KMS-11 (cell line): ENCODE results near the gene ACSM5.

Source experiments
- H2AFZ ChIP-seq: fragments of 200-600 bp; sonication (generic); 2 replicates; pipeline ENCODE4 v1.6.1; 2016; ENCODE audit warnings: antibody characterized with exemption, mixed run types, low read depth
- H3K27ac ChIP-seq: fragments of 200-600 bp; sonication (generic); 2 replicates; pipeline ENCODE4 v1.6.1; 2016; ENCODE audit warnings: mild to moderate bottlenecking, mixed run types
- H3K27me3 ChIP-seq: fragments of 200-600 bp; sonication (generic); 2 replicates; pipeline ENCODE4 v1.6.1; 2017; ENCODE audit warnings: mild to moderate bottlenecking, low read depth, mixed run types, moderate library complexity; ENCODE audit not compliant: insufficient read depth
- H3K36me3 ChIP-seq: fragments of 200-600 bp; sonication (generic); 2 replicates; pipeline ENCODE4 v1.6.1; 2017; ENCODE audit warnings: mild to moderate bottlenecking, mixed run types; ENCODE audit not compliant: insufficient read depth
- H3K4me1 ChIP-seq: fragments of 200-600 bp; sonication (generic); 2 replicates; pipeline ENCODE4 v1.6.1; 2016; ENCODE audit warnings: mild to moderate bottlenecking, low read depth, mixed run types; ENCODE audit not compliant: poor library complexity, severe bottlenecking
- H3K4me2 ChIP-seq: fragments of 200-600 bp; sonication (generic); 2 replicates; pipeline ENCODE4 v1.7.0; 2016; ENCODE audit warnings: mild to moderate bottlenecking, mixed run types
- H3K4me3 ChIP-seq: fragments of 200-600 bp; sonication (generic); IDR thresholded peaks from 2 replicates; pipeline ENCODE4 v1.6.1; 2017; ENCODE audit warnings: low read depth, low read length, mixed read lengths; ENCODE audit not compliant: insufficient read depth
- H3K79me2 ChIP-seq: fragments of 200-600 bp; sonication (generic); 2 replicates; pipeline ENCODE4 v1.6.1; 2016; ENCODE audit warnings: low read depth, mixed run types; ENCODE audit not compliant: insufficient read depth
- H3K9ac ChIP-seq: fragments of 200-600 bp; sonication (generic); 2 replicates; pipeline ENCODE4 v1.6.1; 2016; ENCODE audit warnings: mild to moderate bottlenecking, mixed run types
- H4K20me1 ChIP-seq: fragments of 200-600 bp; sonication (generic); 2 replicates; pipeline ENCODE4 v1.6.1; 2016; ENCODE audit warnings: mild to moderate bottlenecking, mixed run types; ENCODE audit not compliant: insufficient read depth
- CTCF ChIP-seq: fragments of 200-600 bp; sonication (generic); conservative IDR thresholded peaks from 2 replicates; pipeline ENCODE4 v1.6.1; 2017; ENCODE audit warnings: low read depth, mild to moderate bottlenecking, antibody characterized with exemption, low read length, moderate library complexity, mixed read lengths

ACSM5 gene

GRCh38 chr16:20396846-20397467, 12.4 kb upstream of the ACSM5 start:
- H3K27ac ChIP-seq, result no peak overlapping the region
- no peak for TF ChIP-seq CTCF
- H2AFZ ChIP-seq, result no peak overlapping the region
- H3K36me3 ChIP-seq, result no peaks in the 10 kb centered on the region
- H3K4me3 ChIP-seq, result no peak overlapping the region
- no peaks in the 10 kb centered on the region for H3K27me3 ChIP-seq
- no peaks in the 10 kb centered on the region for H3K79me2 ChIP-seq
- H4K20me1 ChIP-seq, result no peaks in the 10 kb centered on the region
- no peaks in the 10 kb centered on the region for H3K4me1 ChIP-seq
- H3K4me2 ChIP-seq, result no peak overlapping the region
- no peak overlapping the region for H3K9ac ChIP-seq

GRCh38 chr16:20397468-20398074, 11.8 kb upstream of the ACSM5 start:
- H3K4me1 ChIP-seq, result no peaks in the 10 kb centered on the region
- H2AFZ ChIP-seq, result no peak overlapping the region
- TF ChIP-seq CTCF, result no peak

GRCh38 chr16:20398603-20399002, 10.7 kb upstream of the ACSM5 start:
- no peak overlapping the region for H3K4me2 ChIP-seq
- H3K27ac ChIP-seq, result no peak overlapping the region
- TF ChIP-seq CTCF, result no peak
- H2AFZ ChIP-seq, result no peak overlapping the region
- no peaks in the 10 kb centered on the region for H4K20me1 ChIP-seq
- no peaks in the 10 kb centered on the region for H3K36me3 ChIP-seq
- no peaks in the 10 kb centered on the region for H3K27me3 ChIP-seq
- H3K79me2 ChIP-seq, result no peaks in the 10 kb centered on the region
- no peak overlapping the region for H3K9ac ChIP-seq
- H3K4me3 ChIP-seq, result no peak overlapping the region
- H3K4me1 ChIP-seq, result no peaks in the 10 kb centered on the region

More at GRCh38 chr16:20397468-20398074, 11.8 kb upstream of the ACSM5 start:
- Histone ChIP-seq H3K36me3 (no peaks in the 10 kb centered on the region), H3K27me3 (no peaks in the 10 kb centered on the region), H3K4me3 (no peak overlapping the region), H3K9ac (no peak overlapping the region), H3K79me2 (no peaks in the 10 kb centered on the region), H4K20me1 (no peaks in the 10 kb centered on the region), H3K27ac (no peak overlapping the region), H3K4me2 (no peak overlapping the region)

GRCh38 chr16:20399185-20399584, 10.1 kb upstream of the ACSM5 start:
- Histone ChIP-seq H4K20me1 (no peaks in the 10 kb centered on the region), H3K4me1 (no peaks in the 10 kb centered on the region), H3K27ac (no peak overlapping the region), H3K27me3 (no peaks in the 10 kb centered on the region), H3K9ac (no peak overlapping the region), H3K4me2 (no peak overlapping the region), H3K79me2 (no peaks in the 10 kb centered on the region), H3K36me3 (no peaks in the 10 kb centered on the region), H2AFZ (no peak overlapping the region), H3K4me3 (no peak overlapping the region)
- TF ChIP-seq CTCF, result no peak
